IPS-NIHi11 (cell line): ENCODE measurements around the gene TSPAN5.
"Not testable (repeated sequence)": the region's sequence is repeated elsewhere in the genome, so short reads cannot be mapped to it uniquely, and the experiment has no call there.

Experiments
- DNase-seq: peaks from one replicate; pipeline ENCODE4 v3.0.0; 2012; ENCODE audit warnings: mixed read lengths, low spot score

TSPAN5 gene

DNA sequence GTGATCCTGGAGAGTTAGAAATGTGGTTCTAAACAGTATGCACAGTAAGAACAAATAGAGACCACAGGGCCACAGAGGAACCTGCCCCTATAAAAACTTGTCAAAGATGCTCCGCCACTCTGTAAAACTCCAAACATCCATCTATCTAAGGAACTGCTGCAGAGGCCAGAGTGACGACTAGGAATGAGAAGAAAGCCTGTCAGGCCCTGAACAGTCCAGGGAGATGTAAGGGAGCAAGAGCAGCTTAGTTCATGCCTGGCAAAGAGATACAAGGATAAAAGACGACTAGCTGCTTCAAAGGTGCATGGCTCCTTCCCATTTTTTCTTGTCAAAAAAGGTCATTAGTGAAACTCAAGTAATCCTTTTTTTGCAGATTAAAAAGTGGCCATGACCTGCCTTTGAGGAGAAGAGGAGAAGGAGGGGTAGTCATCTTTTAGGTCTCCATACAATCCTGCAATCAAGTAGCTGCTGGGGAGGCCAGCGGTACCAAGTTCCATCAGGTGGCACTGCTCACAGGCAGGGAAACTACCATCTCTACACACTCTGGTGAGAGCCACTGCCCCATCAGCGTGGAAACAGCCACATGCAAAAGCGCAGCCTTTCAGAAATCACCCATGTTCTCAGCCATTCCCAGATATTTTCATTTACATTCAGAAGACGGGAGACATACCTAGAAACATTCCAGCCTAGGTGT lies 162.1 kb downstream of the TSPAN5 start:
- DNase-seq = no peak

DNA sequence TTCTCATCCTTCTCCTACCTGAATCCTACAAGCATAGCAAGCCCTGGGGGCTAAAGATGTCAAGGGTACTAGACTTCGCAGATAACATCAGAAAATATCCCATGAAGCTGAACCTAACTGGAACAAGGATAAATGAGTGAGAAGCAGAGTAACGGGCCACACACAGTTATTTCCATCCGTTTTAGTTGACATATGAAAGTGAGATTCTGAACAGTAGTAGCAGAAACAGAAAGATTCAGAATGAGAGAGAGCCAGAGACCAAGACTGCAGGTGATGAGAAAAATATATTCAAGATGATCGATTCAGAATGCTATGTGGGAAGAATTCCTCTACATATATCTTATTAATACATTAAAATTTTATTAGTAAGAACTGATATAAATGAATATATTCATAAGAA lies 165.1 kb downstream of the TSPAN5 start:
- DNase-seq = no peak

DNA sequence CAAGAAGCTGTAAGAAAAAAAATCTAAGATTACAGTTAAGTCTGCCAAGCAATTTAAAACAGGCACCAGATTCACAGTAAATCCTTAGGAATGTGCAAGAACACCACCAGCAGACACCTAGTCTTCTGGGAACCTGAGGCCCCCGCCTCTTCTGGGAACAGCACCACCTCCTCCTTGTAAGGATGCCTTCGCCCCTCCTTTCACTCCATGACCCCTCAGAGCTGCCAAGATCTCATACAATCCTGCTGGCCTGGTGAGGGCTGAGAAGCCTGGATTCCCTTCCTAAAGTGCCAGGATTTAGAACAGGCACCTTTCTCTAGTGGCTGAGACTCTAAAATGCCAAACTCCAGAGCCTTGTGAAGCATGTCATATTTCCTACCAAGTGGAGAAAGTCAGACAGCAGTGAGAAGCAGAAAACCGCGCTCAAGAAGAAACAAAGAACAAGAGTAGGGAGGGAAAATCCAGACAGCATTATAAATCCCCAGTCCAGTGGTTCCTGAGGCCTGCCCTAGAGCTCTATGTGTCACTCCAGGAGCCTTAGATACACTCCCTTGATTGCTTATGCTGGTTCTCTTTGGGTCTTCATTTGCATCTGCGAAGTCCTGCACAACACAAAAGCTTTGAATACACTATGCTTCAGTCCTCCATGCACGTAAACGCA lies 166.4 kb downstream of the TSPAN5 start:
- no peak for DNase-seq

DNA sequence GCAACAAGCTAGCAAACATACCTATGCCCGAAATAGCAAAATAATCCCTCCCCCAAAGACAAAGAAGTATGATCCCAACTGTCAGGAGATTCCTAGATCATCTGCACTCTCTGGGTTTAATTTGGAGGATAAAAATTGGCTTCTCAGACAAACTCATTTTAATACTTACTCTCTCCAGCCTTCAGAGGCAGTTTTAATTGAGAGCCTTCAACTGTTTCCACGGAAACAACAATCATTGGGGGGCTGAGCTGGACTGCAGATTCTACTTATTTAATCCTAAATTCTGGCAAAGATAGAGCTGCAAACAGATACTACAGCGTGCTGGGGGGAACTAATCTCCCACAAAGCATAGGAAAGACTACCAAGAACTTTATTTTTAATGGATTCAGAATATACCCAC lies 168.2 kb downstream of the TSPAN5 start:
- DNase-seq = no peak

DNA sequence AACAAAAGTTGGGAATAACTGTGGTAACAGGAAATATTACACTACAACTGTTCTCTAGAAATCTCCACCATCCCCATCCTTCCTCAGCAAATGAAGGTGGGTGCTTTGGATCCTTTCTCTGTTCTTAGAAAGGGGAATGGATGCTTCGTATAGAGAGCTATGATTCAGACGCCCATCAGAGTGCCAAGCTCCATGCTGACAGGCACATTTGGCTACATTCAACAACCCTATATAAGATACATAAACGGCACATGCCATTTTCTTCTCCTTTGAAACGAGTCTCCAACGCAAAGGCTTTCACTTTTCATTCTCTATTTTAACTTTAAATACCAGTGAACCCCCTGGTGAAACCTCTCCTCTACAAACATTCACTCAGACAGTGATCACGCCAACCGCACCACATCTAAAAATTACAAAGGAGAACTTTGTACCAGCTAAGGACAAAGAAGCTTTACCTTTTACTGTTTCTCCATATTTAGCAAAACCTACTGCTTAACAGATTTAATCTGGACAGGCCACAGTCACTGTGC lies 172.5 kb downstream of the TSPAN5 start:
- no peak for DNase-seq

DNA sequence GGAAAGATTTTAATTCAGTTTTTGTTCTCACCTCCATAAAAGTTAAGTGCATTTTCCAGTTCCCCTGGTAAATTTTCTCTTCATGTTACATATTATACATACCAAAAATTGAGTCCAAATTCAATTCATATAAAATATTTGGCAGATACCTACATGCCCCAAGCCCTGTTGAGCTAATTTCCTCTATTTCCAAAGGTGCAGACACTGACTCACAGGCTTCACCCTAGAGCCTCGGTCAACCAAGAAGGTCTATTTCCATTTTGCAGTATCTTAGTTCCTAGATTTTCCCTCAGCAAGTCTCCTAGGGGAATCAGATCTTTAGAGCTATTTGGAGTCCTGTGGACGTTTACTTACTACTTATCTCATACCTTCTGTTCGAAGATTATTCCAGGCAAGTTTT lies 174.4 kb downstream of the TSPAN5 start:
- no peak for DNase-seq

DNA sequence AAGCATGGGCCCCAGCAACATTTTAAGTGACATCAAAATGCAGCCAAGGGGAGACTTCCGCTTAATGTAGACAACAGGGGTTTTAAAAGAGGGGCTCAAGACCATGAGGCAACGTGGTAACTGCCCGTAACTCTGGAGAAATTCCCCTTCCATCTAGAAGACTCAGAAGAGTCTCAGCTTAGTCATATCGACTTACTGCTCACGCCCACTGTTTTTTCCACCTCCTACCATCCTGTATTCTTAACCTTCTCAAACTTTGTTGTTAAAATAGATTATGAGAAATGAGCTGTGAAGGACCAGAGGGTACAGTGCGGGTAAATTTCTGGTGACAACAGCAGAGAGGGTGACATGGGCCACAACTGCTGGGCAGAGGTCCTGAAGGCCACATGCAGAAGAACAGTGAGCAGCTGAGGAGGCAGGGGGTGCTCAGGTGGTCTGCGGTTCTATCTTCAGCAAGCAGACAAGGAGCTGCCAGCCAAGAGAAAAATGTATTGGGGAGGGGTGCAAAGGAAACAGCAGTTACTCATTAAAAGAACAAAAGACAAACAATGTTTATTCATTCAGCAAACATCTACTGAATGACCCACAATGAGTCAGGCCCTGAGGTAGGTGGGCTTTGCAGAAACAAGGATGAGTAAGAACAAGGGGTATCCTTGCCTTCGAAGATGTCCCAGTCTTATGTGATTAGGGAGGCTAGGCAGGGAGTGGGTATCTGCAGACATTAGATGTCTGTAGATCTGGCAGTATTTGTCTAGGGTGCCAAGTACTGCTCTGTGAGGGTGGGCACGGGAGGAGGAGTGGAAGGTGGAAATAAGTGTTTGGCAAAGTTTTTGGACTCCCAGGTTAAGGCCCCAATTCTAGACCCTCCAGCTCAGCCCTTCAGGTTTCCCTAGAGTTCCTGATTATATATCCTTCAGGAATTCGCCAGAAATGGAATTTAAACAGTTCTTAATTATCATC lies 175.3 kb downstream of the TSPAN5 start:
- no peak for DNase-seq

DNA sequence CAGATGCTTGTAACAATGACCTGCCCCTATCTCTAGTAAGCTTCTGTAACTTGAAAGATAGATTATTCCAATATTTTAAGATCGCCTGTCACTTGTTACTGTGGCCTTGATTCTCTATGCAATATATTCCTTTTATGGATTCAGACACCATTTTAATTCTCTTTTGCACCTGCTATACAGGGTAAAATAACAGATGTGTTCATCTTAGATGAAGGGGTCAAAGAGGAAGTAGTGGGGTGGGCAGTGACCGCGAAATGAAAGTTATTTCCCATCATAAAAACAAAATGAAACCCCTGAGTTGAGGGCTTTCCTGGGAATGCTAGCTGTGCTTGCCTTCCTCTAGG lies 175.9 kb downstream of the TSPAN5 start:
- DNase-seq = no peak

DNA sequence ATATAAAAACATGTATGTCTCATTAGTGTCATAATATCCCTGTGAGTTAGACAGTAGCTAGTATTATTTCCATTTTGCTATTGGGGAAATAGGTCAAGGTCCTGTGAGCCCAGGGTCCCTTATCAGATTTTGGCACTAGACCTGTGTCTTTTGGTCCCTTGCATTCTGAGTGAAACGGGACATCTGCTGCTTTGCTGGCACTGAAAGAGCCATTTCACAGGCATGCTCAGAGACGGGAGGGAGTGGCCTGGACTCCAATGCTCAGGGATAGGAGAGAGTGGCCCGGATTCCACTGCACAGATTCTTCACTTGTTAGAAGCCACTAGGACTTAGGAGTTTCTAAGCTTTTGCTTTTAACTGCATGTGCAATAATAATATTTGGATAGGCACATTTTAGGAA lies 177.2 kb downstream of the TSPAN5 start:
- DNase-seq = no peak

DNA sequence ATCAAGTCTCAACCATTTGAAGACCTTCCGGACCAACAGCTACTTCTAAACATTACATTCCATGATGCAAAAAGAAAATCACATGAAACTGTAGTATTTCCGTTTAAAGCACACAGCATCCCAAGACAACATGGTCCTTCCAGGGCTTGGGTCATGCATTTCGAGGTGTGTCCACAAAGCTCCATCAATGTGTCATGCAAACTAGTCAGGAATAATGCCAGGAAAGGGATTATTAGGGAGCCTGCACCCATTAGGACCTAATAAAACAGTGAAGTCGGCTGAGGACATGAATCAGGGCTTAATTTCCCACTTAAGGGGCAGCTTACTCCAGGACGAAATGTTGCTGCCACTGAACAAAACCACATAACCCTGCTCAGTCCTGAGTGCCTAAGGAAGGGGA lies 177.9 kb downstream of the TSPAN5 start:
- no peak for DNase-seq

DNA sequence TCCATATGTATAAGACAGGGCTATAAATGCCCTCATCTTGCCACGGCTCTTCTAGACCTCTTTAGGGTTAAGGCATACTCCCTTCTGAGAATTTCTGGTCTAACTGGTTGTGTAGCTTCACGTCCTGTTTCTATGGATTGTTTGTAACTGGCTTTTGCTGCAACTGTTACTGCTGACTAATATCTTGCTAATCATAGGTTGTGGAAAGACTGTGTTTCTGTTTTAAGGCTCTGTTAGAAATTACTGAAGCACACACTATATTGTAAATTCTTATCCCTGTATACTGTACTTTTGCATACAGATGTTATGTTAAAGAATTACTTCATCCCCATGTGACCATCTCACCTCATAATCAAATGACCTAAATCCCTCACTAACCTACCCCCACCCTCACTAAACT lies 178.8 kb downstream of the TSPAN5 start:
- not testable (repeated sequence) for DNase-seq

DNA sequence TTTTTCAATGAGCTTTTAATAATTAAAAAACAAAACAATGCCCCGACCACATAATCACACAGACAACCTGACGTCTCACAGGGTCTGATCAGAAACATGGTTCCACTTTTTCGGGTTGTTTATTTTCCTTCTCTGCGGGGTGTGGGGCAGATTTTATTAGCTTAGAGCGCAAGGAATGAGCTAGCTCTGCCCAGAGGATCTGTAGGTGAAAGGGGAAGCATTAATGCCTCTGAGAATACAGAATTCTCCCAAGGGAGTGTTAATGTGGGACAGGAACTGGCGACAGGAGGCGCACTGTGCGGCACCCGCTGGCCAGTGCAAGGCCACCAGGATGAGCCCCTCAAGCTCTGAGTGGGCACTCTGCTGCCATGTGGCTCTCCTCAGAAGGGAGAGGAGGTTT lies 181.5 kb downstream of the TSPAN5 start:
- no peak for DNase-seq

DNA sequence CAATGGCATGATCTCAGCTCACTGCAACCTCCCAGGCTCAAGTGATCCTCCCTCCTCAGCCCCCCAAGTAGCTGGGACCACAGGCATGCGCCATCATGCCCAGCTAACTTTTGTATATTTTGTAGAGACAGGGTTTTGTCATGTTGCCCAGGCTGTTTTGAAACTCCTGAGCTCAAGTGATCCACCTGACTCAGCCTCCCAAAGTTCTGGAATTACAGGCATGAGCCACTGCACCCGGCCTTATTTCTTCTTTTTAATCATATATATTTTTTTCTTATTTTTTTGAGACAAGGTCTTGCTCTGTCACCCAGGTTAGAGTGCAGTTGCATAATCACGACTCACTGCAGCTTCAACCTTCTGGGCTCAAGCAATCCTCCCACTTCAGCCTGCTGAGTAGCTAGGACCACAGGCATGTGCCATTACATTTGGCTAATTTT lies 184.0 kb downstream of the TSPAN5 start:
- DNase-seq = no peak

DNA sequence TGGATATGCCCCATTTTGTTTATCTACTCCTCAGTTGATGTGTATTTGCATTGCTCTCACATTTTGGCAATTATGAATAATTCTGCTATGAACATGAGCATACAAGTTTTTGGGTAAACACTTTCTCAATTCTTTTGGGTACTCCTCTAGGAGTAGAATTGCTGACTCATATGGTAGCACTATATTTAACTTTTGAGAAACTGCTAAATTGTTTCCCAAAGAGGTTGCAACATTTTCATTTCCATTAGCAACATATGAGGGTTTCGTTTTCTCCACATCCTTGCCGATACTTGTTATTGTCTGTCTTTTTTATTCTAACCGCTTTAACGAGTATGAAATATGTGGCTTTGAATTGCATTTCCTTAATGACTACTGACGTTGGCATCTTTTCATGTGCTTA lies 185.4 kb downstream of the TSPAN5 start:
- no peak for DNase-seq

DNA sequence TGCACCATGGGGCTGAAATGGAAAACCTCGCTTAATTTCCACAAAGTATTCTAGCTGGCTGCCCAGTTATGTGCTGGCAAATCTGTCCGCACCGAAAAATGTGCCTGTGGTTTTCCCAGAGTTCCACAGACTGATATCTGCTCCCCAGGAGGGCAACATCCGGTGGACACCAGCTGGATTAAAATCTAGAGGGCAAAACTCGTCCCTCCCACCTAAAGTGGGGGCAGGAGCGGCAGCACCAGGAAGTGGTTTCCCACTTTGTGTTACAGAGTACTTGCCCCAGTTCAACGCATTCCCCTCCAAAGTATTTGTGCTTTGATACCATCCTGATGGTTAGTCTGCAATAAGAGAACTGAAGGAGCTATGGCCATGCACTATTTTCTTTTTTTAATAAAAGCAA lies 187.6 kb downstream of the TSPAN5 start:
- DNase-seq = no peak

DNA sequence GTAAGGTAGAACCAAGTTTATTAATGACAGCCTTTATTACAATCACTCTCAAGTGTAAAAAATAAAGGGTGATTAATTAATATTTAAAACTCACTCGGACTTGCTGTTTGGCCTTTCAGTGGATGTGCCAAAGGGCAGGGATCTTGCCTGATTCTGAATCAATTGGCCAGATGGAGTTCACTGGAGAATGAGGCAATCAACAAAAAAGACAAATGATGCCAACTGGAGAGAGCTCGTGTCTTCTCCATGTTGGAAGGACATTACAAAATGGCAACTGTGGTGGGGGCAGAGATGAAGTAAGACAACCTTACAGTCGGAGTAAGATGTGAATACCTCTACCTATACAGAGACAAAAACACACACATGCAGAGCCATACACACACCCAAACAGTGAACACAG lies 188.0 kb downstream of the TSPAN5 start:
- no peak for DNase-seq

DNA sequence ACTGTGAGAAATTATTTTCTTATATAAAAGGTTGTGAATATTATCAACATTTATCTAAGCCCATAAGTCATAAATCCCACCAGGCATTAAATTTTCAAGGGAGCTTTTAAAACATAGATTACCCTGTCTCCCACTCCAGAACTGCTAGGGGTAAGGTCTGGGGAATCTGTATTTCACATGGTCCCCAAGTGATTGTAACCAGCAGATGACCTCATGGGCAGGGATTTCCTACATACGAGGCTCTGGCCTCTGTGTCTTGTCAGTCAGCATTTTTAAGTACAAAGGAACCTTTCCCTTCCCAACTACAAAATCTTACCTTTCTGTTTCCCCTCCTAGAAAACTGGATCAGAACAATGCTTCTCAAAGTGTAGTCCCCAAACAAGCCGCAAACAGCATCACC lies 188.6 kb downstream of the TSPAN5 start:
- DNase-seq = no peak

DNA sequence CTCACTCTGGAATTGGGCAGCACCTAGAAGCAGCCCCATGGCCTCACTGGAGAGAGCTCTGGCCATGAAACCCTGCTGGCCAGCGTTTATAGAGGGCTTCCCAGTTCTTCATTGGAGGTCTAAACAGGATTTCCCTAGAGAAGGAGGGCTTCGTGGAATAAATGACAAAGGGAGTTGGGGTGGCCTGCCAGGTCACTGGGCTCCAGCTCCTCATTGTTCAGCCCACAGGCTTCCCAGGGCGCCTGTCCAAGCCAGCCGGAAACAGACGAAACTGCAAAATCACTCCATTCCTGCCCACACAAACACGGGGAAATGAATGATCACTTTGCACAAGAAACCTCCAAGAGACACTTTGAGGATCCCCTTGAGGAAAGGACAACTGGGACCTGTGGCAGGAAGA lies 189.7 kb downstream of the TSPAN5 start:
- DNase-seq = peak; percentile 17

DNA sequence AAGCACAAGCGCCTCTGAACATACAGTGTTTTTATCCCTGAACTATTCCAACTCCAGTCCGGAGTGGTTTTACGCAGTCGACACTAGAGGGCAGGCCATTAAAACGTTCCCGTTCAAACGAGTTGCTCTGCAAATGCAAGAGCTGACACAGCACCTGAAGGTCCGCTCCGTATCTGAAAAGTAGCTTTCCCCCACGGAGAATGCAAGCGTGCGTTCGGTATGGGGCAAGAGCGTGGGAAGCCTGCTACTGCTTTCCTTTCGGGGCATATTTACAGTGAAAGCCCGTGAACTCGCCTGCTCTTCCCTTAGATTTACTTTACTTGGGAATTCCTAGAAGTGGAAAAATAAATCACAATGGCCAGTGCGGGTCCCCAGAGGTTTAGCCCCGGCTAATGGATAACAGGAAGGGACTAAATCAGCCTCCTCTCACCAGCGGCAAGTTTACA lies 190.8 kb downstream of the TSPAN5 start:
- peak; percentile 83 for DNase-seq

DNA sequence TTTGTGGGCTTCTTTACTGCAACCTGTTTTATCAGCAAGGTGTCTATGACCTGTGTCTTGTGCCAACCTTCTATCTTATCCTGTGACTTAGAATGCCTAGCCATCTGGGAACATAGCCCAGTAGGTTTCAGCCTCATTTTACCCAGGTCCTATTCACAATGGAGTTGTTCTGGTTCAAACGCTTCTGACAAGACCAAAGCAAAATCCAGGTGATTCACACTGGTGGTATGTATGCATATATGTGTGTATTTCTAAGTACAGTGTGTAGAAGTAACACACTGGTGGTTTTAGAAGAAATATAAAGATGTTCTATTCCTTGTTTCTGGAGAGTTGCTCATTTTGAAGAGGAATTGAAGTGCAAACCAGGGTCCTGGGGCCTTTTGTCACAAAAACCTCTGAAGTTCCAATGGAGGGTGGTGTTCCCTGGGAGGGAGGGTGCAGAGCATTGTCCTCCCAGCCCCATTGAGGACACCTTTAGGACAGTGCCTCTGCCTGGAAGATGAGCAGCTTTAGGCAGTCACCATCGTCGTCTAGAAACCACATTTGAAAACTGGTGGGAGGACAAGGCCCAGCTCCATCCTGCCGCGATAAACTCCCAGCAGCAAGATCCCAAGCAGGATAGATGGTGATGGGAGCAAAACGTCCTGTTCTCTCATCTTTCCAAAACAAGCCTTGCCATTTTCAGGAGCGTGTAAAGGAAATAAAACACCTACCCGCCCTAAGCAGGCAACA lies 191.4 kb downstream of the TSPAN5 start:
- DNase-seq = no peak

DNA sequence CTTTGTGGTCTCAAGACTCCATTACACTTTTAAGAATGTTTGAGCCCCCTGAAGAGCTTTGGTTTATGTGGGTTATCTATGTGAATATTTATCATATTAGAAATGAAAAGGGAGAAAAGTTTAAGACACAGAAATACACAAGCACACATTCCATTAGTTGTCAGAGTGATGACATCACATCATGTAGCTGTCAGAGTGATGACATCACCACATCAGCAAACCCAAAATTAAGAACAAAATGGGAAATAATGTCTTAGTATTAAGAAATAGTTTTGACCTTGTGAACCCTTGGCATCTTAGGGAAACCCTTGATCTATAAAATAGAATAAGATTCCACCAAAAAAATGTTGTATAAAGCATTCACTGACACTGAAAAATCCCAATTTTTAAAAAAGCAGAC lies 195.9 kb downstream of the TSPAN5 start:
- DNase-seq = no peak
